ENCODE results near the gene PLCB1.
"Not testable (repeated sequence)": the region's sequence is repeated elsewhere in the genome, so short reads cannot be mapped to it uniquely, and the experiment has no call there.

Gene PLCB1

DNA sequence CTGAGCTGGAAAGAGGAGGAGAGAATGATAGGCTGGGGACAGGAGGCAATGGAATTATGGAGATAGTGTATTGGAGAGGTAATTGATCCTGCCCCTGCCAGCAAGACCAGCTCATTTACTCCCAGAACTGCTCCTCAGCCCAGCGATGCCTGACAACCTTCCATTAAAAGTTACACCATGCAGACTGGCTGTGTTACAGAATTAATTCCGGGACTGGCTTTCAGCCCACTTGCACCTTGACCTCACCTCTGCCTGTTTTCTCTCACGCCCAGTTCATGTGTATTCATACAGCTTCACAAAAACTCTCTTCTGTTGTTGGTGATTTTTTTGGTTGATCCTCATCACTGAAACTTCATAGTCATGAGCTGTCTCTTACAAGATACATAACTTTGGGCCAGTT is 207.3 kb downstream of the PLCB1 start:
- DNase-seq = no peak

DNA sequence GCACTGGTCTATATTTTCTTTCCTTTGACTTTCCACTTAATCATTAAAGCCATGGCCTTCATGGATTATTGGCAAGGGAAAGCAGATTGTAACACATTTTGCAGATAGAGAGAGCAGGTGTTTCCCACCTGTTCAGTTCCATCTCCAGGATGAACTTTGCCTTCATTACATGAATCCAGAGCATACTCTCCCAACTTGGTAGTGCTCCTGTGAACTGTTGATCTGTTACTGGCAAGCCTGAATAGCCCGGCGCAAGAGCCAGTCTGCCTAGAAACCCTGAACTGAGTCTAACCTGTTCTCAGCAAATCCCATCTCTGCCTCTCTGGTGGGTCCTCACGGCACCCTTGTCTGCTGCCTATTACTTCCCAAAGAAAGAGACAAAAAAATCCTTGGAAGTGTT is 210.3 kb downstream of the PLCB1 start:
- DNase-seq = no peak

DNA sequence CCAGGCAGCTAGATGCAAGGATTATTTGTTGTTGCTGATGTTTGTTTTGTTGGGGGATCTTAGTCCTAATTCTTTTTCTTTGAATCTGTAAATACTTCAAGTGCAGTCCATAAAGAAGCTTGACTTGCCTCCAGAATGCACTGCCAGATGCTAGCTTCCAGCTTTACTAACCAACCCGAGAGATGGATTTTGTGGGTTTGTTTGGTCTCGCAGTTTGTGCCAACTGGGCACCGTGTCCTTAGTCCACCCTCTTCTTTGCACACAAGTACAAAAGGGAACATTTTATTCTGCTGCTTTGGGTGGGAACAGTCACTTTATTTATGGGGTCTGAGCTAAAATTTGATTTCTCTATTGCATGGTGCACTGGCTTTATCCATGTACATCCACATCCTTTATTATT is 212.0 kb downstream of the PLCB1 start:
- no peak for DNase-seq

DNA sequence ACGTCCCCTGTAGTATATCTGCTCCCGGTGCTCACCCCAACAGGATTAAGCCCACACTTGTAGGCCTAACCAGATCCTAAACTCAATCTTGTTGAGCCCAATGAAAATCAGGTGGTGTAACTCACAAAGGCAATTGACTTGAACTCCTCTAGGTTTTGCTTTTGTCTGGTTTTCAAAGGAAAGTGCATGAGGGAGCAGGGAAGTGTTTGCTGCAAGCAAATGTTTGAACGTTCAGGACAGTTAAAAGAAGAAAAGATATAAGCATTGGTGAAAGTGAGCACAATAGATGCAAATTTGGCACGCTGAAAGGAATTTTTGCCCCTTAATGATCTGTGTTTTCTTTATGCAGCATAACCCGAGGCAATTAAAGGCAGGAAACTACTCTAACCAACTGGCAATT is 212.6 kb downstream of the PLCB1 start:
- DNase-seq = no peak

DNA sequence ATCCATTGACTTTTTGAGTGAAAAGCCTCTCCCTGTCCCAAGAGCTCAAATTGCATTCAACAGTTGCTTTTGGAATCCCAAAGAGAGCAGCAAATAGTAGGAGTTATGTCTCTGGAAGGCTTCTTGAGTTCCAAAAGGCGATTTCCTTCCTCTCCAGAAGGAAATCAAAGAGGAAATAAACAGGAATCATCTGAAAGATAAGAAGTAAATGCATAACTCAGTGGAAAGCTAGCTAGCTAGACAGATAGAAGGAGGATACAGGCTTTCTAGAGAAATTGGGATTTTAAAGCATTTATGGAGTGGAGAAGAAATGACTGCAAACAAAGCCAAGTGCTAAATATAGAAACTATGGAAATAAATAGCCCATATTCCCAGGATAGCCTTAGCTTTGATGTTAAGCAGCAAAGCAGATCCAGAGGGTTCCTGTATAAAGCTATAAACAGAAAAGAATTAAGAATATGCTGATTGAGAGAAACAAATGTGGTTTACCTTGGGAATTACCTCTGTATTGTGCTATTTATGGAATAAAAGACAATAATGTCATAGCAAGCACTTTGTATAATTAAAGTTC is 214.7 kb downstream of the PLCB1 start:
- no peak for DNase-seq

DNA sequence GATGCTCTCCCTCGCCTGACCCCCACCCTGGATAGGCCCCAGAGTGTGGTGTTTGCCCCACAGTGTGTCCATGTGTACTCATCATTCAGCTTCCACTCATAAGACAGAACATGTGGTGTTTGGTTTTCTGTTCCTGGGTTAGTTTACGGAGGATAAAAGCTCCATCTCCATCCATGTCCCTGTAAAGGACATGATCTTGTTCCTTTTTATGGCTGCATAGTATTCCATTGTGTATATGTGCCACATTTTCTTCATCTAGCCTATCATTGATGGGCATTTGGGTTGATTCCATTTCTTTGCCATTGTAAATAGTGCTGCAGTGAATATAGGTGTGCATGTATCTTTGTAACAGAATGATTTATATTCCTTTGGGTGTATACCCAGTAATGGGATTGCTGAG is 218.2 kb downstream of the PLCB1 start:
- DNase-seq = not testable (repeated sequence)

DNA sequence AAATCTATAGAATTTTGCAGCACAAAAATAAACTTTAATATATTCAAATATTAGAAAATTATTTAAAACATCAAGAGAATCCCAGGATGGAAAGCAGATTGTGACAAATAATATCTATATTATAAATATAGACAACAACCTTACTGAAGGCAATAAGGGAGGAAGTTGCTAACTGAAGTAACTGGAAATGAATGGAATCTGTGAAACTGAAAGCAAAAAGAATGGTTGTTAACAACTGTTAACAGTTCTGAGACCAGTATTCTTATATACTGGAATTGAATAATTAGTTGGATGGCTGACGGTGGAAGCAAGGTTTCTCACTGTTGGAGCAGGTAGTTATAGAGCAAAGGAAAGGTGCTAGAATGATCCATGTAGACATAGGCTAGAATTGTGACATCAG is 220.4 kb downstream of the PLCB1 start:
- no peak for DNase-seq

DNA sequence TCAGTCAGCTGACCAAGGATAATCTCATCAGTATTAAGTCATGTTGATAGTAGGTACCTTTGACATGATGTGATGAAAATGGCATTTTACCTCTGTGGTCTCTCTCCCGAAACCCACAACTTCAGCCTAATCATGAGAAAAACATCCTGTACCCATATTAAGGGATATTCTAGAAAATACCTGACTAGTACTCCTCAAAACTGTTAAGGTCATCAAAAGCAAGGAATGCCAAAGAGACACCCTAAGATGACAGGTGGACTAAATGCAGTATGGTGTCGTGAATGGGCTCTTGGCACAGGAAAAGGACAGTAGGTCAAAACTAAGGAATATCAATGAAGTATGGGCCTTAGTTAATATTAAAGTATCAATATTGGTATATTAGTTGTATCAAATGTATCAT is 221.4 kb downstream of the PLCB1 start:
- DNase-seq = no peak

DNA sequence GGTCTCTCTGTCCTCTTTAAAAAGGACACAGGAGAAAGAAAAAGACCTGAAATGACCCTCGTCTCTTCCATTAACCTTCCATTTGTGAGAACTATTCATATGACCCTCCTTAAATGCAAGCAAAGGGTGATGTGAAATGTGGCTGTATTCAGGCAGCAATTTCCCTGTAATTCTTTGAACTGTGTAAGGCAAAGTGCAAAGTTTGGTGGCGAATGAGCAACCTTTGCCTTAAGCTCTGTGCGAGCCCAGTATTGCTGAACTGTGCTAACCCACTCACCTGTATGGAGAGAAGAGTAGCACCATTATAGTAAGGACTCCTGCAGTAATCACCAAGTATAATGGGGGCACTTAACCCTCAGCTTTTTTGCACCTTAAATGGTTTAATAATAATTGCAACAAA is 223.4 kb downstream of the PLCB1 start:
- no peak for DNase-seq

DNA sequence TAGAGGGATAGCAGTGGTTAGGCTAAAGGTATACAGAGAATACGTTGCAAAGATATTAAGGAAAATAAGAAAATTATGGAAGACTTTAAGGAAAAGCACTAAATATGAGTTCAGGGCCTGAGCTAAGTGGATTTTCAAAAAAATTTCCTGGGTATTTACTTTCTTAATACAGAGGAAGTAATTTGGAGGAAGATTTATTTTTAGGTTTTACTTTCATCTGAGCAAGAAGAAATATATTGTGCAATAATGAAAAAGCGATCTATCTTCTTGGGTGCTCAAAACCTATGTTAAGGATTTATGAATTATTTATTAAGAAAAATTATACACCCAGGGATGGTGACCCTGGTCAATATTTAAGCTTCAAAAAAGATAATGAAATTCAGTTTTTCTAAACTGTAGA is 224.7 kb downstream of the PLCB1 start:
- no peak for DNase-seq

DNA sequence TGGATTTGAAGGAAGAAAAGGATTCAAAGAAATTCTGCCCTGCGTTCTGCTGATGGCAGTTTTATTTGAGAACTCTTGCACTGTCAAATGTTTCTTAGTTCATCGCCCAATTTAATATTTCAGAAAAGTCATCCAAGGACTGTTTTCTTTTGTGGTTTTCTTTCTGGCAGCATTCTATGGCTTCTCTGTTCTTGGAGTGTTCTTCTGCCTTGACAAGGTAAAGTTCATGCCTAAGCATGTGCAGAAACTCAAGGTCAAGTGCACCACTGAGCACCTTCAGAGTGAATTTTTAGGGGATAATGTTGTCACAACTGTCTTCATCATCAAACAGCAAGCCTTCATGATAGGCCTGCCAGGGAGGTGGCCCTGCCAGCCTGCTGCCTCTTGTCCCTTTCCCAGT is 225.6 kb downstream of the PLCB1 start:
- DNase-seq = no peak

DNA sequence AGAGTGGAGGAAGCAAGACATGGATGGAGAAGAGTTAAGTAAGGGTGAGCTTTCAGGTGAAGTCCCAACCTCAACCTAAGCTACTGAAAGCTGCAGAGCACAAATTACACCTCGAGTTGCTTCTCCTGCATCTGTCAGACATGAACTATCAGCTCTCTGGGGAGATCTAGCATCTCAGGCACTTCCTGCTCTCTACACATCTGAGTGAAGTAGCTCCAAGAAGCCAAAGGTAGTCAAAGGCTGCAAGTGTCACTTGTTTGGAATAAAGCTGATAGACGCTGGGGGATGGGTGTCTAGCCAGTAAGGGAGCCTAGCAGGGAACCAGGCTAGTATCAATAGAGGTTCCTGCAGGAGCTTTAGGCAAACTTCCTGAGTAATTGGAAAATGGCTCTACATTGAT is 228.0 kb downstream of the PLCB1 start:
- no peak for DNase-seq

DNA sequence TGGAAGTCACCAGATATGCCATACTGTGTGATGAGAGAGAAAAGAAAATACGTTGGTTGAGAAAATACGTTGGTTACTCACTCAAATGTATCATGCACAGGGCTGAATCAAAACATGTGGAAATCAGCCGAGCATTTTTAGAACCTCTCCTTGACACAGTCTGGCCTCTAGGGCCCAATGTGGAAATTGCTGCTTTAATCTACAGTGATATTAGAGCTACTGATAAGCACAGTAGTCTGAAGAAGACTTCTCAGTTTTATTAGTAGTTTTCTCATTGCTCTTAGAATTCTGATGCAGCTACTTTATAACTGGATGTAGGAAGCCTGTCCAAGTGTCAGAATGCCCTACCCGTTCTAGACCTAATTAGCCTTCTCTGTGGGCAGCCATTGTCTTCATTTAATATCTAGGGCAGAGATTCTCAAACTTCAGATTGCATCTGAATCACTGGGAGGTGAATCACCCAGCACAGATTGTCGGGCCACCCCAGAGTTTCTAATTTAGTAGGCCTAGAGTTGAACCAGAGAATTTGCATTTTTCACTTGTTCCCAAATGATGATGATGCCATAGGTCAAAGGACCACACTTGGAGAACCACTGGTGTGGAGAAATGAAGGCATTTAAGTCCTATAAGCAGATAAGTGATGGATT is 229.1 kb downstream of the PLCB1 start:
- DNase-seq = no peak

DNA sequence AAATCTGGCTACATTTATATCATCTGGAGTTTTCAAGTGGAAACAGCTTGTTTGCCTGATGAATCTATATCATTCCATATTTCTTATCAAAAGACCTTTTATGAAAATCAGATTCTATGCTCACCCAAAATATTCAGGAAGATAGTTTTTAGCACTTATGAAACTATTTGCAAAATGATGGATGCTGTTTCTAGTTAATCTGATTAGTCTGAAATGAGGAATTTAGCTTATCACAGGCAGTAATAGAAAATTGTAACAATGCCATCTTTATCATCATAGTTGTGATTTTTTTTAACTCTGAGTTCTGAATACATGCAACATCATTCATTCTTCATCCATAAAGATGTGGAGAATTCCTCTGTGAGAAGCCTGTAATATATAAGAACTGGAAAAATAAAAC is 229.7 kb downstream of the PLCB1 start:
- DNase-seq = no peak

DNA sequence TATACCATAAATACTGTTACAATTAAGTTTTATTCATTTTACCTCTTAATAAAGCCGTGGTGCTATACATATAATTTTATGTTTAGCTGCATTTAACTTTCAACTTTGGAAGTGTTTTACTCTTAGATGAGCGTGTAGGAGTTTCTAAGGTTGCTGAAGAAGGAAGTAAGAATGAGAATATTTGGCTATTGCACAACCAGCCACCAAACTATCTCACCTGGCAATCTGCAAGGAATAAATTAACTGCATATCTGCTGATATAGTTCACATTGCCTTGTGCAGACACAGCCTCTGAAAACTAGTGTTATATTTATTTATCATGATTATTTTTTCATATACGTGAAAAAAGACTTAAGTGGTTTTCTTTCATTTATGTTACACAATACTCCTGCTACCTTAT is 230.4 kb downstream of the PLCB1 start:
- DNase-seq = no peak

DNA sequence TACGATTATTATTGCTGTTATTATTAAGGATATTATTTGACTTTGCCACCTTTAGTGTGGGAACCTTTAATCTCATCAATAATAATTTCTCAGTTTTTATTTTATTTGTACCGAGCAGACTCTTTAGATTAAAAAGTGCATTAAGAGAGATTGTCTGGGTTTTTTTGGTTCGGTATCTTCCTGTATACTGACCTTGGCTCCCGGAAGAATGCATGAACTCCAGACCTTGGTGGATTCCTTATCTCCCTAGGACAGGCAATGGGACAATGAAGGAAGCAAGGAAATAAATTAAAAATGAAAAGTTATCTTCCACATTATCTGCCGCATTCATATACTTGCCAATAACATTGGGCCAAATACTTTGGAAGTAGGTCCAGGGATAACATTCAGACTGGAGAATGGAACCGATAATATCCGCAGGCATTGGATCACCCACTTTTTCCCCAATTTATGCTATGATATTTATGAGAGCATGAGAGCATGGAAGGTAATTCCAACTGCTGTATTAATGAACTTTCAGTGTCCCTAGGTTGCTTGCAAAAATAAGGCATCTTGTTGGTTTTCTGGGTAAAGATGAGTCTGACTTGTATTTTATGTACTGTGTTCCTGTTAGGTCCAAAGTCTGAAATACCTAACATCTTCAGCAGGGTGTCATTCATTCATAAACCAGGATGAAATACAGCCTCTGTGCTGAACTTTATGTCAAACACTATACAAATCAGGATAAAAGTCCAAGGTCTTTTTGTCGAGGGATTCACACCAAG is 232.1 kb downstream of the PLCB1 start:
- DNase-seq = no peak

DNA sequence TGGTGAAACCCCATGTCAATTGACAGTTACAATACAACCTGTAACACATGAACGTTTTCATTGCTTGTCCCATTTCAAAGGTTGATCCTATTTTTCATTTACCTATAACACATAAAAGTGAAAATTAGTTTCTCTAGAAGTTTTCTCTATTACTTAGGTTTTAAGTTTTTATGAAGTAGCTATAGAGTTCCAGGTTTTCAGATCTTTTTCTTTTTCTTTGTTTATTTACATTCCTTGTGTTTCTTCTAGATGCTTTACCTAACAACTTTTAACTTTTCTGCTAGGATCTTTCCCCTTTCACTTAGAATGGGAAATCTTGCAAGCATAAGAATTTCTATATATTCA is 232.6 kb downstream of the PLCB1 start:
- no peak for DNase-seq

DNA sequence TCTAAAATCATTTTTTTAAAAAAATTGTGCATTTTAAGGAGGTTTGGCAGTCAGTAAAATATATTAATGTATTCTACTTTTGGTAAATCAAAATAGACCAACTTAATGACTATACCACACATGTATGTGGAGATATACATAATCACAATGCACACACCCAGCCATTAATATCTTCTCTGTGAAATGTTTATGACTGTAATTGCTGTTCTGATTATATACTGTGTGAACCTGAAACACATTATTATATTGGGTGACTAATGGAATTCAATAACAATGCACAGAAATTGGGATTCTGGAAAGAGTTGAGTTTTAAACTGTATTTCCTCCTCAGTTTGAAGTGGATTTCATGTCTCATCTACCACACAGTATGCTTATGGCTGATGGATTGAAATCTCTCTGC is 233.6 kb downstream of the PLCB1 start:
- DNase-seq = no peak

DNA sequence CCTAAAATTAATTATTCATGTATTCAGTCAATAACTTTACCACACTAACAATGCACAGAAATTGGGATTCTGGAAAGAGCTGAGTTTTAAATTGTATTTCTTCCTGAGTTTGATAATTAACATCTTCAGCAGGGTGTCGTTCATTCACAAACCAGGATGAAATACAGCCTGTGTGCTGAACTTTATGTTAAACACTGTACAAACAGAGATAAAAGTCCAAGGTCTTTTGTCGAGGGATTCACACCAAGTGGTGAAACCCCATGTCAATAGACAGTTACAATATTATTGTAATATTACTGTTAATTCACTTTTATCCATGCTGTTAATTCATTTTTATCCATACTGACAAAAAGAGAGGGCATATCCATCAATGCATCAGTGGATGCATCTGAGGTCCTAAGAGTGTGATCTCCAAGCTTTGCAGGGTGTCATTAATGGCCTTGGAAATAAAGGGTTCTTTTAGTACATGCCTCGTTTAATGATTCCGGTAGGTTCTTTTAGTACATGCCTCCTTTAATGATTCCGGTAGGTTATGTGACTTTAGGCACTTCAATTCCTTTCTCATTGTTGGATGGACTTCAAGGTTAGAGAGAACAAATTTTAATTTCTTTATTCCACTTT is 234.3 kb downstream of the PLCB1 start:
- no peak for DNase-seq

DNA sequence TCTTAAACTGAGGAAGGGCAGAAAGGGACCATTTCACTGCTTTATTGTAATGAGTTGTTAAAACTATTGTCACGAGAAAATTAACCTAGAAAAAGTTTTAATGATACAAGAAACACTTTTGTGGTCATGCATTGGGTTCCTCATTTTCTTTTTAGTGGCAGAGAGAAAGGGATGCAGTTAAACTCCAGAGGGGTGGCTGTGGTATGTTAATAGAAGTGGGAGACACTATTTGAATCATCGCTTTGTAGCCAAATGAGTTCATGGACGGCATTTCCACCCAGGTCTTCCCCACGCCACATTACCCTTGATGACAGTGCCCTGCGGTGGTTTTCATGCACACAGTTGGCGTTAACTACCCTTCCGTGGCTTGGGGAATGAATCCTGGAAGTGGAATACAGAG is 235.6 kb downstream of the PLCB1 start:
- DNase-seq = no peak

DNA sequence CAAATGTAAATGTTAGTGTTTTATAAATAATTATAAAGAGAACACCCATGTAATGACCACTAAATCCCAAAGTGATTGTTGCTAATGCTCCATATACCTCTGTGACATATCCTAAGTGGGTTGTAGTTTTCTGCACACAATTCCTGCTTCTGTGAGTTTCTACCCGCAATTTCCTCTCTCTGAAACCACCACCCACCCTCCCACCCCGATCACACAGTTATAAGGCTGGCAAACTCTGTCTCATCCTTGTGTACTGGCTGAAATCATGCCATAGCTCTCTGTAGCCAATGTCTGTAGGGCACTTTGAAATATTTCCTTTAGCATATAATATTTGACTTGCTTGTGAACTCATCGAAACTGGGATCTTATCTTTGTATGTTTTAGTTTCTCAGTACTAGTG is 236.6 kb downstream of the PLCB1 start:
- DNase-seq = no peak

DNA sequence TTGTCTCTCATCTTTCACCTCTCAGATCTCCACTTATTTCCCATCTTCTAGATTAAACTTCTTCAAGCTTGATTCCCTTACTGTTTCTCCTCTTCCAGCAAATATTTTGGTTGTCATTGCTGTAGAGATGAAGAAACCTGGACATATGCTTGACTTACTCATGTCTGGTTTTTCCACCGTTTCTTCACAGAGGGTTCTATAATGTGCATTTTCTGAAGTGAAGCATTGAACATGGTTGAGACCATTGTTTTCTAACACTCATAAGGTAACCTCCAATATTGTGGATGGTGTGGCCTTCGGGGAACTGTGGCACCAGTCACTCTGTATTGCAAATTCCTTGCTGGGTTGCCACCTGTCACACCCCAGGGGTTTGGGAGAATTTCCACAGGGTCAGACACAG is 237.2 kb downstream of the PLCB1 start:
- DNase-seq = no peak

DNA sequence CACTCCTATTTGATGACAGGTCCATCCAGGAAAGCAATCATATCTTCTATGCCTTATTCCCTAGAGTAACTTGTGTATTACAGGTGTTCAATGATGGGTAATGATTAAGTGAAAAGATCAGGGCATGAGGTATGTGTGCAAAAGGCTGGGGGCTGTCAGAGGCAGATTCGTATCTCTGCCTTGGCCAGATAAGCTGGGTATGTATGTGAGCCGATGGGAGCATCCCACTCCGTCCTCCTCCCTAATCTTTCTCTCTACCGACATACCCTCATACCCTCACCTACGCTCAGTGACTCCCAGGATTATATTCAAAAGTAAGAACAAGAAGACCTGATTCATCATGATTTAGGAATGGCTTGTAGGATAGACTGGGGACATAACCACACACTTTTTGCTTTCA is 238.7 kb downstream of the PLCB1 start:
- no peak for DNase-seq

DNA sequence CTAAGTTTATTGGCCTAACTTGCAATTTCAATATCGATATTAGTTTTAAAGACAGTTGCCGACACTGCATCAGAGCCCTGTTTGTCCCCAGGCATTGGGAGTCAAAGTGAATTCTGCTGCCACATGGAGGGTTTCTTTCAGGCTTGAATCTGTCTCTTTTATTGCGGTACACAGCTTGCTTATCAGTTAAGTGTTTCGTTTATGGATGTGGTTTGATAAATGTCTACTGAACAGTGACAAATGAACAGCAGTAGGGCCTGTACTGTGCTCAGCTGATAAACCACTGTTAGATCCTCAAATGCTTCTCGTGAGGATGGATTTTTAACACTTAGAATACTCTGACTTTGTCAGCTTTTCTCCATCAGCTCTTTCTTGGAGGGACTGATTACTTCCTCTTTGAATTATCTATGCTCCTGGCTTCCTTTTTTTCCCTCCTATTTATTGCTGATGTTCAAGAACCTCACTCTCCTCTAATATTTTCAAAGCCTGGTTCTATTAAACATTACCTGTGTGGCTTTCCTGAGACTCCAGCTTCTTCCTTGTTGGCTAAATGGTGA is 240.8 kb downstream of the PLCB1 start:
- DNase-seq = no peak

Measured in CD4-positive, alpha-beta T cell treated with Interferon alpha-2 for 1 hour (primary cell).